Measurements from ENCODE around the gene SFTPD.

DNA sequence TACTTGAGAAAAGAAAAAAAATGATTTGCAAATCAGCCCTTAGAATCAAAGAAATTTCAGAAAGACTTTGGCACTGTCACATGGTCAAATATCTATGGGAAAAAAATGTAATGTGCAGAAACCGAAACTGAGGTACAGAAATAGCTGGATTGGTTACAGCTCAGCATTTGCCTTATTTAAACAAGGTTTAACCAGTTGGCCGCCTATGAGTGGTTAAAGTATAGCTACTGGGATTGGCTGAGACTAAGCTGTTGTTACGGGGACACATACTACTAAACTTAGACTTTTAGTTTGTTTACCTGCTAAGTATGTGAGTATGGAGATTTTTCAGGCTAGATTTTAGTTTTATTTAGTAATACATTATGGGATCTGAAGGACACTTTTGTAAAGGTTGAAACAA is 38.6 kb downstream of the SFTPD start:
- TF ChIP-seq, protein P1, sequence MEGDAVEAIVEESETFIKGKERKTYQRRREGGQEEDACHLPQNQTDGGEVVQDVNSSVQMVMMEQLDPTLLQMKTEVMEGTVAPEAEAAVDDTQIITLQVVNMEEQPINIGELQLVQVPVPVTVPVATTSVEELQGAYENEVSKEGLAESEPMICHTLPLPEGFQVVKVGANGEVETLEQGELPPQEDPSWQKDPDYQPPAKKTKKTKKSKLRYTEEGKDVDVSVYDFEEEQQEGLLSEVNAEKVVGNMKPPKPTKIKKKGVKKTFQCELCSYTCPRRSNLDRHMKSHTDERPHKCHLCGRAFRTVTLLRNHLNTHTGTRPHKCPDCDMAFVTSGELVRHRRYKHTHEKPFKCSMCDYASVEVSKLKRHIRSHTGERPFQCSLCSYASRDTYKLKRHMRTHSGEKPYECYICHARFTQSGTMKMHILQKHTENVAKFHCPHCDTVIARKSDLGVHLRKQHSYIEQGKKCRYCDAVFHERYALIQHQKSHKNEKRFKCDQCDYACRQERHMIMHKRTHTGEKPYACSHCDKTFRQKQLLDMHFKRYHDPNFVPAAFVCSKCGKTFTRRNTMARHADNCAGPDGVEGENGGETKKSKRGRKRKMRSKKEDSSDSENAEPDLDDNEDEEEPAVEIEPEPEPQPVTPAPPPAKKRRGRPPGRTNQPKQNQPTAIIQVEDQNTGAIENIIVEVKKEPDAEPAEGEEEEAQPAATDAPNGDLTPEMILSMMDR (IDR thresholded peaks at IDR 0.05), result no peak
- TF ChIP-seq POLR2A (IDR thresholded peaks at IDR 0.05) (no peak), POLR2AphosphoS5 (IDR thresholded peaks at IDR 0.05) (no peak)
